IMR-90 (cell line): ENCODE results near the gene CLEC4G. TPM values are rescaled to one million over a fixed set of nuclear protein-coding genes. Genes with fewer than 3 reads are reported as not detected.
"Not testable (repeated sequence)": the region's sequence is repeated elsewhere in the genome, so short reads cannot be mapped to it uniquely, and the experiment has no call there.

ENCODE experiments used
- ATAC-seq: fragments of 200-7000 bp; cut with Tn5 transposase; 2 replicates; pipeline ENCODE4 v1.9.1; 2020; ENCODE audit warnings: low read depth, mild to moderate bottlenecking, moderate library complexity
- BruUV-seq: library from RNA; stranded (reverse); fragments of 400-500 nt; replicated peaks from 2 replicates; lab custom pipeline; 2021; lab: Mats Ljungman, UMichigan
- CTCF ChIA-PET: fragments of 300-600 bp; formaldehyde crosslinking; extraction: SDS; loops from one replicate; lab custom pipeline; 2021; ENCODE audit warnings: antibody characterized with exemption; lab: Yijun Ruan, JAX
- POLR2A ChIA-PET: fragments of 300-600 bp; sonication (Branson Sonifier 250); formaldehyde crosslinking; loops from one replicate; lab custom pipeline; 2022; ENCODE audit warnings: antibody characterized with exemption; ENCODE audit not compliant: unreplicated experiment; lab: Charles Lee
- DNase-seq: peaks from one replicate; pipeline ENCODE4 v3.0.0; 2013
- H2AFZ ChIP-seq: replicated peaks from 2 replicates; pipeline ENCODE3; 2013; ENCODE audit warnings: low read length, mild to moderate bottlenecking; ENCODE audit not compliant: poor library complexity
- H2AK5ac ChIP-seq: 2 replicates; pipeline ENCODE4 v1.6.1; 2013; ENCODE audit warnings: low read depth, low read length, inconsistent platforms
- H2AK9ac ChIP-seq: replicated peaks from 2 replicates; pipeline ENCODE3; 2013; ENCODE audit warnings: mild to moderate bottlenecking, low read depth, low read length, moderate library complexity; ENCODE audit not compliant: poor library complexity
- H2BK120ac ChIP-seq: 2 replicates; pipeline ENCODE4 v1.6.1; 2013; ENCODE audit warnings: low read depth, low read length, inconsistent platforms
- H2BK15ac ChIP-seq: 3 replicates; pipeline ENCODE4 v1.6.1; 2013; ENCODE audit warnings: low read depth, low read length, inconsistent platforms
- H2BK20ac ChIP-seq: 2 replicates; pipeline ENCODE4 v1.6.1; 2013; ENCODE audit warnings: low read depth, mild to moderate bottlenecking, inconsistent platforms, low read length, moderate library complexity
- H2BK5ac ChIP-seq: 2 replicates; pipeline ENCODE4 v1.6.1; 2013; ENCODE audit warnings: mild to moderate bottlenecking, low read depth, low read length, inconsistent platforms; ENCODE audit not compliant: poor library complexity, severe bottlenecking
- H3K14ac ChIP-seq: replicated peaks from 2 replicates; pipeline ENCODE4 v1.6.1; 2013; ENCODE audit warnings: low read depth, low read length, inconsistent platforms
- H3K18ac ChIP-seq: 2 replicates; pipeline ENCODE4 v1.6.1; 2013; ENCODE audit warnings: low read depth, low read length, control low read depth
- H3K23ac ChIP-seq: 2 replicates; pipeline ENCODE4 v1.6.1; 2013; ENCODE audit warnings: low read depth, low read length, inconsistent platforms
- H3K27ac ChIP-seq: 2 replicates; pipeline ENCODE4 v1.5.1; 2013; ENCODE audit warnings: mild to moderate bottlenecking, control low read depth, low read length; ENCODE audit not compliant: insufficient read depth
- H3K27me3 ChIP-seq: 2 replicates; pipeline ENCODE4 v1.6.1; 2013; ENCODE audit warnings: low read length; ENCODE audit not compliant: control insufficient read depth, insufficient read depth
- H3K36me3 ChIP-seq: 2 replicates; pipeline ENCODE4 v1.6.1; 2013; ENCODE audit warnings: low read length, mixed read lengths; ENCODE audit not compliant: control insufficient read depth, insufficient read depth
- H3K4ac ChIP-seq: 2 replicates; pipeline ENCODE4 v1.6.1; 2013; ENCODE audit warnings: low read depth, low read length, inconsistent platforms
- H3K4me1 ChIP-seq: 2 replicates; pipeline ENCODE4 v1.6.1; 2013; ENCODE audit warnings: low read length, mixed read lengths; ENCODE audit not compliant: control insufficient read depth, insufficient read depth
- H3K4me2 ChIP-seq: 2 replicates; pipeline ENCODE4 v1.6.1; 2013; ENCODE audit warnings: low read depth, mild to moderate bottlenecking, control low read depth, low read length, moderate library complexity
- H3K4me3 ChIP-seq: 2 replicates; pipeline ENCODE4 v1.5.1; 2013; ENCODE audit warnings: low read depth, mild to moderate bottlenecking, control low read depth, low read length, moderate library complexity; ENCODE audit not compliant: insufficient read depth
- H3K56ac ChIP-seq: 2 replicates; pipeline ENCODE4 v1.6.1; 2013; ENCODE audit warnings: low read length, inconsistent platforms; ENCODE audit not compliant: insufficient read depth; ENCODE audit errors: extremely low read depth
- H3K79me1 ChIP-seq, 2 experiments: 2 replicates each; pipeline ENCODE4 v1.6.1; 2013; ENCODE audit warnings: low read length in 2 of 2, inconsistent platforms in 1 of 2, low read depth in 1 of 2
- H3K9ac ChIP-seq: 2 replicates; pipeline ENCODE4 v1.6.1; 2013; ENCODE audit warnings: low read depth, low read length, control low read depth
- H3K9me1 ChIP-seq: 2 replicates; pipeline ENCODE4 v1.6.1; 2013; ENCODE audit warnings: low read length, inconsistent platforms; ENCODE audit not compliant: insufficient read depth
- H3K9me3 ChIP-seq: 2 replicates; pipeline ENCODE4 v1.6.1; 2013; ENCODE audit warnings: low read length; ENCODE audit not compliant: control insufficient read depth, insufficient read depth
- H4K20me1 ChIP-seq: 2 replicates; pipeline ENCODE4 v1.6.1; 2013; ENCODE audit warnings: low read length, inconsistent platforms; ENCODE audit not compliant: insufficient read depth
- H4K5ac ChIP-seq: 2 replicates; pipeline ENCODE4 v1.6.1; 2013; ENCODE audit warnings: mild to moderate bottlenecking, low read depth, low read length, control low read depth
- H4K8ac ChIP-seq, 2 experiments: 2 replicates each; pipeline ENCODE4 v1.6.1; 2013; ENCODE audit warnings: low read depth in 2 of 2, low read length in 2 of 2, control low read depth in 1 of 2, inconsistent platforms in 1 of 2
- H4K91ac ChIP-seq: 2 replicates; pipeline ENCODE4 v1.6.1; 2013; ENCODE audit warnings: low read depth, low read length, inconsistent platforms; ENCODE audit not compliant: insufficient read depth
- WGBS, 2 experiments: methylation state at CpG; one replicate each; pipeline versions ENCODE4 v1.1.5 to v1.1.7; 2013; ENCODE audit warnings: missing lambda C conversion rate in 2 of 2; ENCODE audit not compliant: insufficient read length in 1 of 2; ENCODE audit errors: extremely low coverage in 2 of 2; 5-methylcytosine and 5-hydroxymethylcytosine counted together
- dilution Hi-C: fragments of 300-500 bp; cut with HindIII; formaldehyde crosslinking; loops from one replicate; pipeline ENCODE4 v1.14.3; 2018; ENCODE audit warnings: low sequenced_read_pairs; ENCODE audit not compliant: unreplicated experiment
- in situ Hi-C: fragments of 300-500 bp; cut with MboI; formaldehyde crosslinking; loops from 3 replicates; pipeline ENCODE4 v1.14.3; 2019; ENCODE audit warnings: low sequenced_read_pairs, inconsistent platforms, mixed read lengths
- intact Hi-C: fragments of 100-400 bp; cut with micrococcal nuclease; formaldehyde crosslinking; loops from 2 replicates; pipeline ENCODE4 v1.10.0; 2022
- polyA plus RNA-seq, 3 experiments: library from polyadenylated mRNA; depleted of rRNA; stranded (reverse); fragments of >200 nt; gene quantifications; 2 replicates each; pipeline ENCODE4 v1.2.3, GENCODE V29; 2012; ENCODE audit warnings: low replicate concordance in 1 of 3
- total RNA-seq: library from RNA; depleted of rRNA; stranded (reverse); fragments of >200 nt; gene quantifications from 2 replicates; pipeline ENCODE4 v1.2.3, GENCODE V29; 2012

The CLEC4G gene
- total and polyA plus RNA-seq, 2 of the 4 experiments (the other 2 are of a cell fraction): not detected

- H3K18ac ChIP-seq, H2AFZ ChIP-seq, H4K20me1 ChIP-seq, H2AK9ac ChIP-seq, H4K8ac ChIP-seq, DNase-seq, H3K36me3 ChIP-seq, CTCF ChIA-PET, H3K56ac ChIP-seq, H3K9ac ChIP-seq, H3K4me1 ChIP-seq, H3K4me3 ChIP-seq, H3K4ac ChIP-seq, in situ Hi-C loops, POLR2A ChIA-PET, H2BK120ac ChIP-seq, dilution Hi-C loops, H4K5ac ChIP-seq, H3K27ac ChIP-seq, H3K9me3 ChIP-seq, H3K79me1 ChIP-seq, H3K9me1 ChIP-seq, H3K14ac ChIP-seq, H3K27me3 ChIP-seq, H3K4me2 ChIP-seq, H2BK5ac ChIP-seq, H2AK5ac ChIP-seq, H3K23ac ChIP-seq, H2BK20ac ChIP-seq, intact Hi-C loops, H4K91ac ChIP-seq, H2BK15ac ChIP-seq, BruUV-seq, ATAC-seq: not testable (repeated sequence)
- 100% methylated on average over 1 of the region's 2 CpGs; no CpG with 5 or more reads in 1 of the 2 experiments for WGBS, 2 experiments
Measured at GRCh38 chr19:7765043-7765442, 33.1 kb upstream of the CLEC4G start.

DNA sequence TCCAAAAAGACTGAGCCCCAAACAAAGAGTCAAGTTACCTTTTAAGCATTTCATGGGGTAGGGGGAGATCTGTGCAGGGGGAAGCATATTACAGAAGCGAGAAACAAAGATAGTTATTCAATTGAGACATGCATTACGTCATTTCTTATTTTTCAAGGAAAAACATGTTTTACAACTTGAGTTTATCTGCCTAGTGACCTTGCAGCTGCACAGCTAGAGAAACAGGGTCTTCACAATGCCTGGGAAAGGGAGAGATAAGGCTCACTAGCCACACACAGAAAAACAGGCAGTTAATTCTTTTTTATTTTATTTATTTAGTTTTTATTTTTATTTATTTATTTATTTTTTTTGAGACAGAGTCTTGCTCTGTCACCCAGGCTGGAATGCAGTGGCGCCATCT, 32.2 kb upstream of the CLEC4G start:
- in situ Hi-C loops, H3K14ac ChIP-seq, H3K23ac ChIP-seq, DNase-seq, ATAC-seq, H3K27ac ChIP-seq, H3K4me2 ChIP-seq, H4K8ac ChIP-seq, POLR2A ChIA-PET, H3K4me3 ChIP-seq, H2AK9ac ChIP-seq, H3K79me1 ChIP-seq, H4K5ac ChIP-seq, H4K20me1 ChIP-seq, H3K56ac ChIP-seq, H2BK5ac ChIP-seq, H2AFZ ChIP-seq, H3K18ac ChIP-seq, H2AK5ac ChIP-seq, H4K91ac ChIP-seq, H2BK120ac ChIP-seq, H2BK20ac ChIP-seq, H3K9ac ChIP-seq, H3K9me3 ChIP-seq, BruUV-seq, H2BK15ac ChIP-seq, H3K4me1 ChIP-seq, CTCF ChIA-PET, intact Hi-C loops, H3K4ac ChIP-seq, H3K36me3 ChIP-seq, H3K9me1 ChIP-seq, dilution Hi-C loops, H3K27me3 ChIP-seq: not testable (repeated sequence)
- no CpG with 5 or more reads among the region's 3 CpGs for WGBS, 2 experiments
